SK-N-DZ (cell line): ENCODE data around the gene CNTFR.
A peak's percentile ranks its signal among the peaks of the same experiment; 100 is the strongest.
"Not testable (repeated sequence)": the region's sequence is repeated elsewhere in the genome, so short reads cannot be mapped to it uniquely, and the experiment has no call there.

Experiments
- DNase-seq: peaks from one replicate; pipeline ENCODE4 v3.0.0-alpha.2; 2015; ENCODE audit warnings: low spot score

Gene CNTFR

DNA sequence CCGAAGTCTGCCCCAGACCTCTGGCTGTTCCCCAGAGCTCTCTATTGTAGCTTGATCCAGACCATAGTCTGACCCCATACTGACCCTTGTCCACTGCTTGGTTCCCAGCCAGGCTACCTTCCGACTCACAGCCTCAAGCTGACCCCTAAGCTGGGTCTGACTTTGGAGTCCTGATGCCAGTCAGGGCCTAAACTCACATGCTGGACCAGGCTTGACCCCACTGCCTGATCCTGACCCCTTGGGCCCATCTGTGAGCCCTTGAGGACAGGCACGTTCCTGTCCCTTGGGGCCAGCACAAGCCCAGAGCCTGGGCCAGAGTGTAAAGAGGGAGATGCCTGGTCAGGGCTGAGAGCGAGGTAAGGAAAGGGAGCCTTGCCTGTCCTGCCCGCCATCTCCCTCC, 34.0 kb downstream of the CNTFR start:
- no peak for DNase-seq

DNA sequence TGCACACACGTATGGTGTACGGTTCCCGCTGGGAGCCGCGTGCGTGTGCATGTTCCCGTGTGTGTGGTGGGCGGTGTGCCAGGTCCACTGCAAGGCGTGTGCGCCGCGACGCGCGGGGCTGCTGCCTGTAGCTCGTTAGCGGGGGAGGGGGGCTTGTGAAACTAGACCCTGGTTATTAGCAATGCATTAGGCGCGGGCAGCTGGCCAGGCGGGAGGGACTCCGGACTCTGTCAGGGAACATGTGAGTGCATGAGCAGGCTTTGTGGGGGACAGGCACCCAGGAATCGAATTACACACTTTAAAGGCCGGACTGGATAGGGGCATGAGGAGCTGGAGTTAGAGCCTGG, 34.5 kb downstream of the CNTFR start:
- DNase-seq, result peak; percentile 60

DNA sequence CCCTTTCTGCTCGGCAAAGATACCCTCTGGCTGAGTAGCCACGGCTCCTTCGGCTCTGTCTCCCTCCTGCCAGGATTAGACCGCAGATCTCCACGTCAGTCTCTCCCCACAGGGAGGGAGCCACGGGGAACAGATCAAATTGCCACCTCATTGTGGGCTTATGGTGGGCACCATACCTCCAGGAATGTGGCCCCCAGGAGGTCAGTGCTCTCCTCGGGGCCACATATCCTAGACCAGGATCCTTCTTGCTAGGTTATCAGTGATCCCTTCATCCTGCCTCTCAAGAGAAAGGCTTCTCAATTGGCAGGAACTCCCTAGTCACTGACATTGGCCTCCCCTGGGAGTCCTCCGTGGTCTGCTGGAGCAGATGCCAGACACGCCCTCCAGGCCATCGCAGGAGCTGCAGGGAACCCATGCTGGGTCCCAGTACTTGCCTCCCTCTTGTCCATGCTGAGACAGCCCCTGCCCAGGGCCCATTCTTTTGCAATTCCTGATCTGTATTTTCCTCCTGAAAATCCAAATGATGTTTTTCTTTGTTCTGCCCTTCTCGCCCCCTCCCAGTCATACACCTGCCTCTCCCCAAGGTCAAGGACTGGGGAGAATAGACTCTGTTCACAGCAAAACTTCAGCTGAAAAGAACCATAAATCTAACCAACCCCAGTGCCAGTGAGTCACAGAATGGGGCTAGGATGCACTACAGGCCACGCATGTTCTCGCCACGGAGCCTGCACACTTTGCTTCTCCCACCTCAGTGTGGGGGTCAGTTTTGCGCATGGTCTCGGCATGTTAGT, 35.1 kb downstream of the CNTFR start:
- DNase-seq, result peak; percentile 91

DNA sequence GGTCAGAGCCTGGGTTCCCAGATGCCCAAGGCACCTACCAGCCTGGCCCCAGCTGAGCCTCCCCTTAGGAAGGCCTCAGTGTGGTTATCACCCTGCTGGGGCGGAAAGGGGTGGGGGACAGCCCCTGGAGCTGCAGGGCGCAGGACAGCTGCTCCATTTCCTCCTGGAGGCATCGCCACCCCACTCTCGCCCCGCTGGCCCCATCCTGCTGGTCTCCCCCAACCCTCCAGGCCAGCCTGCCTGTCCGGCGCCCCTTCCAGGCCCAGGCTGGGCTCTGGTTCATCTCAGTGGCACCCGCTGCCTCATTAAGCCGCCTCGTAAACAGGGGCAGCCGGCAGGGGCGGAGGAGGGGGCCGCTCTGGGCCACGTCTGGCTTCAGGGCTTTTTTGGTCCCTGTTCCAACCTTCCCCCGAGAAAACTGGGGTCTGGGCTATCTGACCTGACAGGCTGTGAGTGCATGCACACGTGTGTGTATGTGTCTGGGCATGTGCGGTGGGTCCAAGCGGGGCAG, 36.0 kb downstream of the CNTFR start:
- DNase-seq, result no peak

DNA sequence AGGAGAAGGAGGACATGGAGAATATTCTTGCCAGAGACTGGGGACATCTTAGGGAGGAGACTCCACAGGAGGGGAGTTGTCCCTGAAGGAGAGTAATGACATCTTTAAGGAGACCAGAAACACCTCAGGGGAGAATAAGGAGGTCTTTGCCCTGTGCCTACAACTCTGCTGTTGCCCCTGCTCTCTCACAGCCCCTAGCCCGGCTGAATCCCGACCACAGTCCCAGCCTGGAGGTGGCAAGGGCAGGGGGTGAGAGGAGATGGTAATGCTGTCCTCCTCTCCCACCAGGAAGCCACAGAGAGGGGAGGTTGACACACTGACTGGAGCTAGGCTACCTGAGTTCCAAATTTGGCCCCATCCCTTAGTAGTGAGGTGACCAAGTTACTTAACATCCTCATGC, 36.5 kb downstream of the CNTFR start:
- no peak for DNase-seq

DNA sequence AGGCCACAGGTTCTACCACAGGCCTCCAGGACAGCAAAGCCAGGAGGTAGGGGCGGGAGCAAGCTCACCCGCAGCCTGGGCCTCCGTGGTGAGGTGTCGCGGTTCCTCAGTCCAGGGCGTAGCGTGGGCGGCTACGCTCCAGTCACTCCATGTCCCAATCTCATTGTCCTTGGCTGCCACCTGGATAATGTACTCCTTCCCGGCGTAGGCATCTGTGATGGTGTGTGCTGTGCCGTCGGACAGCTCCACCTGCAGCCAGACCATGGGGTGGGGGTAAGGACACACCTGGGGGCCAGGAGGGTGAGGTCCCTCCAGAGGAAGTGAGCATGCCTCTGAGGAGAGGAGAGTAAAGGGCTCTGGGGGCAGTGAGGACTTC, 36.9 kb downstream of the CNTFR start:
- no peak for DNase-seq

DNA sequence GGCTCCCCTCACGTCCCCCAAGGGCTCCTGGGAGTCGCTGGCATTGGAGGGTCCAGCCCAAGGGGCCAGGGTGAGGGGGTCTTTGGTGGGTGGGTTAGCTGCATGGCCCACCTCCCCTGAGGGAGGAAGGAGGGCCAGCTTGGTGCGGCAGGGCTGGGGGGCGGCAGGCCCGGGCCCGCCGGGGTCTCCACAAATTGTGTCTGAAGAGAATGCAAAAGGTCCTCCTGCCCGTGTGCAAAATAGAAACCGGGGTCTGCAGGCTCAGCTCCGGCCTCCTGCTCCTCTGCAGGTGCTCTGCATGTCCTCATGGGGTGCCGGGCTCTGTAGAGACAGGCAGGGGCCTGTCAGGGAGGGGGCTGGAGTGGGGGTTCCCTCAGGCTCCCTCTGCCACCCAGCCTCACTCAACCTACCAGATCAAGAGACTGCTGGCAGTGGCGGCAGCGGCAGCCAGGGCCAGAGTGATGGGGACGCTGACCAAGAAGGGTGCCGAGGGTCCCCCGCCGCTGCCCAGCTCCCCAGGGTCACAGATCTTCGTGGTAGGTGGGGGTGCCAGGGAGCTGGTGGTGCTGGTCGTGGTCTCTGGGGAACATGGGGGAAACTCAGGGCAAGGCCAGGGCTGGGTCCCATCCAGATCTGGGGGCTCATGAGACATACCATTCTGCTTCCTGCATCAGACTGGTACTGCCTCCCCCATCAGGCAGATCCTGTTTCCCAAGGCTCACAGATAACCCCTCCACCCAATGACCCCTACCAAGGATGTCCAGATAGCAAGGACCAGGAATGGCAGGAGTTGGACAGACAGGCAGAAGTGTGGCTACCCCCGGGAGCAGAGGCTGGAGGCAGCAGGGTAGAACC, 37.5 kb downstream of the CNTFR start:
- DNase-seq, result no peak

DNA sequence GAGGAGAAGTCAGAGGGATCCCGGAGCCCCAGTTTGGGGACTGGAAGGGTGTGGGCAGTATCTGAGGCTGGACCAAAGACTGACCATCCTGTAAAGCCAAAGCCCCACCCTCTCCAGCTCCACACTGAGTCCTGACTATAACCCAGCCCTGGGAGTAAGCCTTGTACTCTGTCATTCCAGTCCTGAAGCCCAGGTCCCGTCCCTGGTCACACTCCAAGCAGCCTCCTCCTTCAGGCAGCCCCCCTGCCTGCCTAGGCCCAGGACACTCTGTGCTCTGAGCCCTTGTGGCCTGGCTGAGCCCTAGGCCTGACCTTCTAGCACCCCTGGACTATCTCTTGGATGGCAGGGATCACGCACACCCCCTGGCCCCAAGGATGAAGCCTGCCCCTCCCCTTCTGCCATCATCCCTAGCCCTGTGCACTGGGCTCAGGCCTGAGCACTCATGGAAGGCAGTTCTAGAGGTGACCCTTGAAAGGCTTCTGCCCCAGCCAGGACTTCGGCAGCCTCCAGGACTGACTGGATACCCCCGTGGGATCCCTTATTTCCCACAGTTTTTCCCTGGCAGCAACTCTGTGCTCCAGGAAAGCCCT, 38.7 kb downstream of the CNTFR start:
- DNase-seq, result no peak

DNA sequence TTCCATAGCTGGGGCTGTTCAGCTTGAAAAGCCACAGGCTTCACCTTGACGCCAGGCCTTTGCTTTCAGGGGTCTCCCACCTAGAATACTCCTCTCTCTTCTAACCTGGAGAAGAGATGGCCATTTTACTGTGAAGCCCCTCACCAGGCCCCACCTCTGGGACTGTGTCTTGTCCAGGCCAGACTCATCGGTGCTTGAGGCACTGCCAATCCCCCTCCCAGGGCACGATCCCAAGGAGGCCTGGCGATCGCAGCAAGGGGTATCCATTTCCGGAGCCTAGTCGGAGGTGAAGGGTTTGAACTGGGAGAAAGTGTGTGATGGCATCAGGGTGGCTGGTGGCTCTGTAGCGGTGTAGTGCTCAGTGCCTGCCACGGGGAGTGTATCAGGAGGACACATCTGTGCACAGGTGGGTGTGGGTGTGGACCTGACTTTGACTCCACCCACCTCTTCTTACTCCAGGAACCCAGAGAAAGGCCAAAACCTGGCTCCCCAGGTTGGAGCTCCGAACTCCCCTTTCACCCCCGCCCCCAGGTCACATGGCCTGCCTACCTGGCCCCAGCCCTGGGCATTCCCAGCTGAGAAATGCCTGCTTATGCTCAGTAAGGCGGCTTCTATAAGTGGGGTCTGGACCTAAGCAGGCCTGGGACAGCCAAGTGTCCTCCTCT, 39.4 kb downstream of the CNTFR start:
- DNase-seq, result no peak

DNA sequence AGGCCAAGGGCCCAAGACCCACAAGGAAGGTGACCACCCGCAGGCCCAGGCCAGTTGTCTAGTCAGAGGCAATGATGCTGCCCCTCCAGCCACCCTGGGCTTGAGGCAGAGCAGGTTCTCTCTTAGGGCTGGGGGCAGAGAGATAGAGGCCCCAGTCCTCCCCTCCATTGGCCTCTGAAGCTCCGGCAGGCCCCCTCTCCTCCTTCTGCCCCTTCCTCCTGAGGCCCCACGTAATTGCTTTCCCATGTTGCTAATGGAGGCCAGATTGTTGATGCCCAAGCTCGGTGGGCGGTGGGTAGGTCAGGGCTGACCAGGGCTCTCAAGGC, 40.2 kb downstream of the CNTFR start:
- DNase-seq, result no peak

DNA sequence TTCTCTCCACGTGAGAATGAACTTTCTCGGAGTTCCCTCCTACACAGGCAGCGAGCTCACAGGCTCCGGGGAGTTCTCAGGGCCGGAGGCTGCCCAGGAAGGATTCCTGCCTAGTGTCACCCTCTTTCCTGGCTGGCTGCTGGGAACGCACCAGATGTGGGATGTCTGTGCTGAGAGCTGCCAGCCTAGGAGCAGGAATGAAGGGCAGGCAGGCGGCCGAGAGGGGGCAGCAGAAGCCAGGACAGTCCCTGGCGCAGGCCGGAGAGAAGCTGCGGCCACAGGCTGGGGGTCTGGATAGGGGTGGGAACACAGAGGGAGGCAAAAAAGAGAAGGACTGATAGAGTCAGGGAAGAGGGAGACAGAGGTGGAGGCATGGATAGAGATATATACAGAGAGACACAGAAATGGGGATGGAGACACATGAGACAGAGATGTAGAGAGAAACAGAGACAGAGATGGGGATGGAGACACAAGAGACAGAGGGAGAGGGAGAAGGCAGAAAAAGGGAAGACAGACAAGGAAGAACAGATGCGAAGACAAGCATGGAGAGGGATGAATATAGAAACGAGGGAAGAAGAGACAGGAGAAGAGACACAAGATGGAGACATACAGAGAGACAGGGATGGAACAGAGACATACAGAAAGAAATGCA, 41.4 kb downstream of the CNTFR start:
- peak; percentile 87 for DNase-seq

DNA sequence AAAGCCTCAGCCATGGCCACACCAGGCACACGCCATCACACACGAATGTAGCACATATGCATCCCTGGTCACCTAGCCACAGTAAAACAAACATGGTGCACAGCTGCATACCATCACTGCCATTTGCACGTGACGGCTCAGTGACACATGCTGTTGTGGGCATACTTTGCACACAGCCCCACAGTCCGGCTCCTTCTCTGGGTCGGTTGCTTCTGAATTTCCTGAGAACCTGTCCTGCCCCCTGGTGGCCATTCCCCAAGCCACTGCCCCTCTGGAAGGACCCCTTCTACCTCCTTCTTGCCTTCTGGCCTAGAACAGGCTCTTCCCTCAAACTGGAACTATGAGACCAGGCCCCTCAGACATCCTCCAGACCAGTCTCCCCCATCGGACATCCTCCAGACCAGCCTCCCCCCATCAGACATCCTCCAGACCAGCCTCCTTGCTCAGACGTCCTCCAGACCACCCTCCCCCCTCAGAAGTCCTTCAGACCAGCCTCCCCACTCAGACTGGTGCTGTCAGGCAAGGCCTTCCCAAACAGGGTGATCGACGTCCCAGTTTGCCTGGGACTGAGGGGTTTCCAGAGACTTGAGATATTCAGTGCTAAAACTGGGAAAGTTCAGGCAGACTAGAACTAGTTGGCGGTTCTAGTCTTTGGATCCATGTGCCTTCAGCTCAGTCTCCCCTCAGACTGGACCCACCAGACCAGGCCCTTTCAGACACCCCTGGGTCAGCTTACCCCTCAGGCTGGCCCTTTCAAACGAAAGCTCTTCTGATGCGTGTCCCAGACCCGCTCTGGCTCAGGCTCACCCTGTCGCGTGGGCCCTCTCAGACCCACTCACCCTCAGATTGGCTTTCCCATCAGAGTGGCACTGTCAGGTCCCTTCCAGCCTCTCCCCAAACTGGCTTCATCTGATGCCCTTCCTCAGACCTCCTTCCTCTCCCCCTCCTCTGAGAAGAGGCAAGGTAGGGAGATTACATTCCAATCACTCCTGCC, 42.4 kb downstream of the CNTFR start:
- peak; percentile 83 for DNase-seq

DNA sequence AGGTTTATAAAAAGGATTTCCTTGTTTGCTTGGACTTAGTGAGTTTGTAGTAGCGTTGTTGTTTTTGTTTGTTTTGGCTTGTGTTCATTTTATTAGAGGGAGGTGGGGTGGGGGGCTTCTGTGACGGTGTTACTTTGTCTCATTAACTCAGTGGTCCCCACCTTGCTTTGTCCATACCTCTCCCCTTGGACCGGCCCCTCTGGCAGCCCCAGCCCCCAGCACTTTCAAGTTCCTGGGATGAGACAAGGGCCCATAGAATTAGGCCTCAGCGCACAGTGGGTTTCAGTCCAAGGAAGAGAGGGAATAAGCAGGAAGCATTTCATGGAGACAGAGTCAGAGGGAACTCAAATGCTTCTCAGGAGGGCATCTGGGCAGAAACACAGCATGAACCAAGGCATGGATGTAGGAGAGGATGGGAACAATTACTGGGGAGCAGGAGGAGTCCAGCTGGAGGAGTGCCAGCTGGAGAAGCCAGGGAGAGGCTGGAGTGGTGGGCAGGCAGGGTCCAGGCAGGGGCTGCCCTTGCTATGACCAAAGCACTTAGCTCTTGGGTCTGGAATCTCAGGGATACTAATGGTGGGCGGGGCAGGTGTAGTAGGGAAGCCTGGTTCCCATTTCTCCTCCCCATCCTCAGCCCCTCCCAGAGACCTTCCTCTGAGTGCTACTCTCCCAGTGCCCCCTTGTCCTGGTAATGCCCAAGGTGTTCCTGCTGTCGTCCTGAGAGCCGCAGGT, 43.3 kb downstream of the CNTFR start:
- DNase-seq, result no peak

DNA sequence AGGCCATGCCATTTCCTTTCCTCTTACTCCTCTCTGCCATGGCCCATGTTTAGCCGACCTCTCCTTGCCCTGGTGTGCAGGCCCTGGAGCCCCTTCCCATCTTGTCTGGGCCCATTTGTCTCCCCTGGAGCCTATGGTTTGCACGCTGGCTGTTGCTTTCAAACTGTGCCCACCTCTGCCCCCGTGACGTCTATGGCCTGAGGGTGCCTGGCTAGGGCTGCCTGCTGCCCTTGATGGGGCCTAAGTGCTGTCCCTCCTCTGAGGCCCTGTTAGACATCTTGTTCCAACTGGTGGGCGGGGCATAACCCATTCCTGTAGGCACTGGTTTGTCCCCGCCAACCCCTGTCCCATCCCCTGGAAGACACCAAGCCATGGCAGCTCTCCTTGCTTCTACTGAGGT, 44.0 kb downstream of the CNTFR start:
- DNase-seq, result no peak

DNA sequence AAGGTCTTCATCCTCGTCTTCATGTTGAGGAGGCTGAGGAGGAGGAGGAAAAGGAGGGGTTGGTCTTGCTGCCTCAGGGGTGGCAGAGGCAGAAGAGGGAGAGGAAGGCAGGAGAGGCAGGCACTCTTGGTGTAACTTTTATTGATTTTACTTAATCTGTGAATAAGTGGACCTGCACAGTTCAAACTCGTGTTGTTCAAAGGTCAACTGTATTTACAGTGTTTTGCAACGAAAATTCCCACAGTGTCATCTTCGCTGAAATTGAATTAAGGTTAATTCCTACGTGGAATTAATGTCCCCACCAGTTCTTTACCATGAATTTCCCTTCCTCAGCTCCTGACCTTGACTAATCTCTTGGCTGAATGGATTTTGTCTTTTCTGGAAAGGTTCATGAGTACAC, 45.5 kb downstream of the CNTFR start:
- DNase-seq, result no peak

DNA sequence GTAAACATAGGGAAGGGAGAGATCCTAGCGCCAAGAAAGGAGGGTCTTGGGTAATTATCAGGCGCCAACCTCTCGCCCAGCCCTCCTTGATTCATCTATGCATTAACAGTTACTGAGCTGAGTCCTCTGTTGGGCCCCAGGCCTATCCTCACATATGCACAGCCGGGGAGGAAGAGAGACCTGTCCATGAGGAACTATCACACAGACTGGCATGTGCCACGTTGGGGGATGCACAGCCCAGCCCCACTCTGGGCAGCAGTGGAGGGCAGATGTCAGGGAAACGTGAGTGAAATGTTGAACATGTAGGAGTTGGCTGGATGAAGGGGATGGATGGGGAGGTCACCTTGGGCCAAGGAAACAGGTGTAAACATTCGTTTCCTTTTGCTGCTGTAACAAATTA, 48.0 kb downstream of the CNTFR start:
- no peak for DNase-seq

DNA sequence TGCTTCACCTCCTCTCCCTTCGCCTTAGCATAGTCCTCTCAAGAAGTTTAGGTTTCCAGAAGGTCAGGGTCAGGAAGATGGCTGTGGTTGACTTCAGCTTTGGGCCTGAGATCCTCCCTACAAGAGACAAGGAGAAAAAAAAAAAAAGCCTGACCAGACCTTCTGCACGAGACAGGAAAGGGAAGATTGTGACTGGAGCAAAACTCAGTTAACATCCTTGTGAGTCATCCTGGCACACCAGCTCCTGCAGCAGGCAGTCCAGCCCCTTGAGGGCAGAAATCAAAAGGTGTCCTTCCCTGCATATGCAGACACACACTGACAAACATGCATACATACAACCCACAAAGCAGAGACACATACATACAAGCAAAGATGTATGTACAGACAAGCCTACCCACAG, 48.7 kb downstream of the CNTFR start:
- DNase-seq, result no peak

DNA sequence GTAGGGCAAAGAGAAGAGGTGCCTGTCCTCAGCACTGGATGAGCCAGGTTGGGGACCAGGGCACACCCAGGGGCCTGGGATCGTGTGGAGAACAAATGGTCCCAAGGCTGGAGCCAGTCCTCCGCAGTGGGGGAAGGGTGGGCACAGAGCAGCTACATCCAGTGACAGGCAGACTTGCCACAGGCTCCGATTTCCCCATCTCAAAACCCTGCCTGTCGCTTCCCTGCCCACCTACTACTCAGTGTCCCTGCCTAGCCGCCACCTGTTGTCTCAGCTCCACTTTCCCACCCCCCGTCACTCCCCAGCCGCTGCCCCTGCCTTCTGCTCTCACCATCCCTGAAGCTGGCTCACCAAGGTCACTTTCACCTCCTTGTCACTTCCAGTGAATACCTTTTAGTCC, 52.8 kb downstream of the CNTFR start:
- DNase-seq, result no peak

DNA sequence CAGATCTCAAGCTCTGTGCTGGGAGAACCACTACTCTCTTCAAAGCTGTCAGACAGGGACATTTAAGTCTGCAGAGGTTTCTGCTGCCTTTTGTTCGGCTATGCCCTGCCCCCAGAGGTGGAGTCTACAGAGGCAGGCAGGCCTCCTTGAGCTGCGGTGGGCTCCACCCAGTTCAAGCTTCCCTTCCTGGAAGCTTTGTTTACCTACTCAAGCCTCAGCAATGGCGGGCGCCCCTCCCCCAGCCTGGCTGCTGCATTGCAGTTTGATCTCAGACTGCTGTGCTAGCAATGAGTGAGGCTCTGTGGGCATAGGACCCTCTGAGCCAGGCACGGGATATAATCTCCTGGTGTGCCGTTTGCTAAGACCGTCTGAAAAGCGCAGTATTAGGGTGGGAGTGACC, 57.5 kb downstream of the CNTFR start:
- not testable (repeated sequence) for DNase-seq

DNA sequence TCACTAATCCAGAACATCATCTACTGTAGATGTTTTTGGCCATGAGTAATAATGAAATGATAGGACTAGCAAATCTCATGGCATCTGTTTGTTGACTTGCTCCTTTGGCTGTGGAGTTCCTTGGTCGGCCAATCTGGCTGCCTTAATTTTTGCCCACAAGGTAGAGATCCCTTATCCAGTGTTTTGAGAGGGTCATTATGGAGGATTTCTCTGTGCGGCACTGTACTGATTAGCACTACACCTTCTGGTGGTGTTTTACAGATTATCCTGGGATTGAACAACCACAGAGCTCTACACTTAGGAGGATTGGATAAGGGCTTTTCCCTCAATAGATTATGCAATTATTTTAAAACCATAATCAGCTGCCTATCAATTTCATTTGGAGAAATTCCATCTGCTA, 63.5 kb downstream of the CNTFR start:
- no peak for DNase-seq
